ENCODE data around the gene ZNF280D. TPM values are rescaled to one million over a fixed set of nuclear protein-coding genes. Genes with fewer than 3 reads are reported as not detected.

ZNF280D gene
- total RNA-seq, 1 donor from 2014 or later: 12.5 TPM

GRCh38 chr15:56608993-56609392, 124.3 kb downstream of the ZNF280D start:
- H3K9me3 Mint-ChIP-seq (ENCODE audit: low read depth): peaks cover 12% of the 10 kb centered on the region
- TF ChIP-seq CTCF (IDR thresholded peaks at IDR 0.05): no peak
- no peak overlapping the region for H3K27ac Mint-ChIP-seq (ENCODE audit: unreplicated experiment)
- no peaks in the 10 kb centered on the region for H3K36me3 Mint-ChIP-seq (ENCODE audit: low read depth)
- no peak for DNase-seq (ENCODE audit: low spot score)
- peaks cover under 1% of the 10 kb centered on the region for H3K27me3 Mint-ChIP-seq (ENCODE audit: low read depth)
- H3K4me1 Mint-ChIP-seq (ENCODE audit: low read depth): no peaks in the 10 kb centered on the region
- no peak overlapping the region for H3K4me3 Mint-ChIP-seq (ENCODE audit: unreplicated experiment)

- Mint-ChIP-seq H3K36me3 (ENCODE audit: low read depth) (no peaks in the 10 kb centered on the region), H3K9me3 (ENCODE audit: low read depth) (peaks cover 12% of the 10 kb centered on the region), H3K4me1 (ENCODE audit: low read depth) (no peaks in the 10 kb centered on the region), H3K27me3 (ENCODE audit: low read depth) (no peaks in the 10 kb centered on the region), H3K4me3 (ENCODE audit: unreplicated experiment) (no peak overlapping the region), H3K27ac (ENCODE audit: unreplicated experiment) (no peak overlapping the region)
- TF ChIP-seq CTCF (IDR thresholded peaks at IDR 0.05): no peak
- DNase-seq (ENCODE audit: low spot score): no peak
Observed at GRCh38 chr15:56608140-56608778, 125.0 kb downstream of the ZNF280D start.

GRCh38 chr15:56602253-56602652, 131.1 kb downstream of the ZNF280D start:
- no peak for TF ChIP-seq CTCF (IDR thresholded peaks at IDR 0.05)
- Mint-ChIP-seq H3K27me3 (ENCODE audit: low read depth) (no peaks in the 10 kb centered on the region), H3K36me3 (ENCODE audit: low read depth) (peaks cover 7% of the 10 kb centered on the region), H3K4me1 (ENCODE audit: low read depth) (no peaks in the 10 kb centered on the region), H3K9me3 (ENCODE audit: low read depth) (peaks cover 31% of the 10 kb centered on the region), H3K27ac (ENCODE audit: unreplicated experiment) (no peak overlapping the region), H3K4me3 (ENCODE audit: unreplicated experiment) (no peak overlapping the region)
- no peak for DNase-seq (ENCODE audit: low spot score)

- Mint-ChIP-seq H3K4me3 (ENCODE audit: unreplicated experiment) (no peak overlapping the region), H3K9me3 (ENCODE audit: low read depth) (peaks cover 33% of the 10 kb centered on the region), H3K27me3 (ENCODE audit: low read depth) (no peaks in the 10 kb centered on the region), H3K4me1 (ENCODE audit: low read depth) (no peaks in the 10 kb centered on the region), H3K27ac (ENCODE audit: unreplicated experiment) (no peak overlapping the region), H3K36me3 (ENCODE audit: low read depth) (peaks cover 7% of the 10 kb centered on the region)
- TF ChIP-seq CTCF (IDR thresholded peaks at IDR 0.05): no peak
- DNase-seq (ENCODE audit: low spot score): no peak
Observed at GRCh38 chr15:56600380-56600779, 132.9 kb downstream of the ZNF280D start.

GRCh38 chr15:56598991-56599390, 134.3 kb downstream of the ZNF280D start:
- Mint-ChIP-seq H3K27ac (ENCODE audit: unreplicated experiment) (peak overlapping the region; percentile 39), H3K4me3 (ENCODE audit: unreplicated experiment) (no peak overlapping the region), H3K27me3 (ENCODE audit: low read depth) (no peaks in the 10 kb centered on the region), H3K36me3 (ENCODE audit: low read depth) (peaks cover 7% of the 10 kb centered on the region), H3K4me1 (ENCODE audit: low read depth) (no peaks in the 10 kb centered on the region), H3K9me3 (ENCODE audit: low read depth) (peaks cover 22% of the 10 kb centered on the region)
- DNase-seq (ENCODE audit: low spot score): no peak
- TF ChIP-seq CTCF (IDR thresholded peaks at IDR 0.05): no peak

Data from chondrocyte (in vitro differentiated cells).